ENCODE data around the gene SPINK13.
"Not testable (repeated sequence)": the region's sequence is repeated elsewhere in the genome, so short reads cannot be mapped to it uniquely, and the experiment has no call there.

The SPINK13 gene

DNA sequence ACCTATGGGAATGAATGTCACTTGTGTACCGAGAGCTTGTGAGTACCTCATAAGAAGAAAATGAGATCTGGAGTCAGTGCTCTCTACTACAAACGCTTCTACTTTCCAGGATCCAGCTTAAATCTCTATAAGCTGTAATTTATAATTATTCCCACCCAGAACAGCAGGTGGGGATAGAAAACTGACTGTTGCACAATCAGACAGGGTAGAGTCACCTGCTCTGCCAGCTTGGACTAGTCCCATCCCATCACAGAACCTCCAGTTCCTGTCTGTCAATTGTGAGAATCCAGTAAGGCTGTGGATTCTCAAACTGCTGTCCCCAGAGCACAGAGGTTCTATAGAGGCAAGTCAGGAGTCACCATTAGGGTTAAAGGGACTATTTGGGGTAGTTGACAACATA, 45.6 kb downstream of the SPINK13 start:
- DNase-seq: no peak

DNA sequence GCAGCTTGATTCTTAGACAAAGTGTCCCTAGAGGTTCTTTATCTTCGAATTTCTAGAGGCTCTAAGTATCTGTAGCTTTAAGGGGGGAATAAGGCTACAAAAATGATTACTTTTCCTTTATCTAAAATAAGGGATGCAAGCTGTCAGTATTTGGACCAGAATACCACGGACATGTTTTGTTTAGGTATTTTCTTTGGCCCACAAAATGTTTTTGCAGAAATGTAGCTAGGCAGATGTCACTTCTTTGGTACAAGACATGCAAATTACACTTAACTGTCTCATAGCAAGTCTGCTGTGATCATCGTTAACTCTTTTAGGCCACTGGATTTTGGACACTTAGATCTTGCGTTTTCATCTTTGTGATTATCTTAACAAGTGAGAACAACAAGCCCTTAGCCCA, 46.1 kb downstream of the SPINK13 start:
- no peak for DNase-seq

DNA sequence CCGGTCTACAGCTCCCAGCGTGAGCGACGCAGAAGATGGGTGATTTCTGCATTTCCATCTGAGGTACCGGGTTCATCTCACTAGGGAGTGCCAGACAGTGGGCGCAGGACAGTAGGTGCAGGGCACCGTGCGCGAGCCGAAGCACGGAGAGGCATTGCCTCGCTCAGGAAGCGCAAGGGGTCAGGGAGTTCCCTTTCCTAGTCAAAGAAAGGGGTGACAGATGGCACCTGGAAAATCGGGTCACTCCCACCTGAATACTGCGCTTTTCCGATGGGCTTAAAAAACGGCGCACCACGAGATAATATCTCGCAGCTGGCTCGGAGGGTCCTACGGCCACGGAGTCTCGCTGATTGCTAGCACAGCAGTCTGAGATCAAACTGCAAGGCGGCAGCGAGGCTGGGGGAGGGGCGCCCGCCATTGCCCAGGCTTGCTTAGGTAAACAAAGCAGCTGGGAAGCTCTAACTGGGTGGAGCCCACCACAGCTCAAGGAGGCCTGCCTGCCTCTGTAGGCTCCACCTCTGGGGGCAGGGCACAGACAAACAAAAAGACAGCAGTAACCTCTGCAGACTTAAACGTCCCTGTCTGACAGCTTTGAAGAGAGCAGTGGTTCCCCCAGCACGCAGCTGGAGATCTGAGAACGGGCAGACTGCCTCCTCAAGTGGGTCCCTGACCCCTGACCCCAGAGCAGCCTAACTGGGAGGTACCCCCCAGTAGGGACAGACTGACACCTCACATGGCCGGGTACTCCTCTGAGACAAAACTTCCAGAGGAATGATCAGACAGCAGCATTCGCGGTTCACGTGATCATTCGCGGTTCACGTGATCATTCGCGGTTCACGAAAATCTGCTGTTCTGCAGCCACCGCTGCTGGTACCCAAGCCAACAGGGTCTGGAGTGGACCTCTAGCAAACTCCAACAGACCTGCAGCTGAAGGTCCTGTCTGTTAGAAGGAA, 51.7 kb downstream of the SPINK13 start:
- not testable (repeated sequence) for DNase-seq

DNA sequence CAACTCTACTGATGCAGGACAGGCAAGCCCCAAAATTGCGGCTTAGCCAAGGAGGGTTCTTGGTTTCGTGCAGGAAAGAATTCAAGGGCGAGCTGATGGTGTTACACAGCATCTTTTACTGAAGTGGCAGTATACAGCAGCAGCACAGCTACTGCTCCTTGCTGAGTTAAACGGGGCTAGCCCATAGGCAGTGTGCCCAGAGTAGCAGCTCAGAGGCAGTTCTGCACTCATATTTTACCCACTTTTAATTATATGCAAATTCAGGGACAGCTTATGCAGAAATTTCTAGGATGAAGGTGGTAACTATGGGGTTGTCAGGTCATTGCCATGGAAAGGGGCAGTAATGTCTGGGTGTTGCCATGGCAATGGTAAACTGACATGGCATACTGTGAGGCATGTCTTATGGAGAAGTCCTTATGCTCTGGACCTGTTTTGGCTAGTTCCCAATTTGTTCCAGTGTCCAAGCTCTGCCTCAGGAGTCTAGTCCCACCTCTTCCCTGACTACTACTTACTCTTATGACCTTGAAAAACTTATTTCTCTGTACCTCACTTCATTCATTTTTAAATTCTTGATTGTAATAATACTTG, 64.8 kb downstream of the SPINK13 start:
- DNase-seq: no peak

DNA sequence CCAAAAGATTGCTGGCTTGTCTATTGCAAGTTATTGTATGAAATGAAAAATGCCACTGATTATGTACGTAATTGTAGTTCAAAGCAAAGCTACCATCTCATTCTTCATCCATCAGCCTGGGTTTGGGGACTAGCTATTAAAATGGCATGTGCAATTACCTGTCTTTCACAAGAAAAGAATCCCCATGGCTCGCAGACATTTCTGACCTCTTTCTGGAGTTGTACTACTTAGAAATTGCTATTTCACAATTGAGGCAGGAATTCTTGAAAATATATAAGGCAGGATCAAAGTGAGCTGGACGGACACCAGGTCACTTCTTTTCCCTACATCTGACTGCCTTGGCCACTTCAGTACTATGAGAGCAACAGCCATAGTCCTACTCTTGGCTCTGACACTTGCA, 66.7 kb downstream of the SPINK13 start, which contains the start of gene SPINK9:
SPINK9 (plus strand) TSS at position 301 of the 400 bp plus-strand sequence; CDS start at position 356, 55 bp downstream.
- no peak for DNase-seq
